Left ventricle myocardium superior (tissue), 1 donor: Measurements from ENCODE around the gene CCDC88C. TPM values are rescaled to one million over a fixed set of nuclear protein-coding genes. Genes with fewer than 3 reads are reported as not detected.
"Not testable (repeated sequence)": the region's sequence is repeated elsewhere in the genome, so short reads cannot be mapped to it uniquely, and the experiment has no call there.

ENCODE experiments used
- ATAC-seq: fragments of 200-7000 bp; cut with Tn5 transposase; one replicate; pipeline ENCODE4 v1.9.1; 2020; ENCODE audit warnings: mild to moderate bottlenecking, moderate library complexity
- DNase-seq: peaks from one replicate; pipeline ENCODE4 v3.0.0-alpha.2; 2020
- intact Hi-C: fragments of 100-400 bp; cut with micrococcal nuclease; formaldehyde crosslinking; loops from one replicate; pipeline ENCODE4 v1.11.0; 2022
- total RNA-seq: library from RNA; stranded (reverse); fragmentation: NEBNext Ultra II Directional; extraction: Animal tissue kit (Norgen Biotek cat#: 25700); gene quantifications from one replicate; pipeline ENCODE4 v1.2.1, GENCODE V29; 2021
- donor health status: DM: no; HTN: yes; CAD: no; lungs with severe emphysema.

The CCDC88C gene
- total RNA-seq, 1 donor from 2014 or later, result 3.2 TPM

DNA sequence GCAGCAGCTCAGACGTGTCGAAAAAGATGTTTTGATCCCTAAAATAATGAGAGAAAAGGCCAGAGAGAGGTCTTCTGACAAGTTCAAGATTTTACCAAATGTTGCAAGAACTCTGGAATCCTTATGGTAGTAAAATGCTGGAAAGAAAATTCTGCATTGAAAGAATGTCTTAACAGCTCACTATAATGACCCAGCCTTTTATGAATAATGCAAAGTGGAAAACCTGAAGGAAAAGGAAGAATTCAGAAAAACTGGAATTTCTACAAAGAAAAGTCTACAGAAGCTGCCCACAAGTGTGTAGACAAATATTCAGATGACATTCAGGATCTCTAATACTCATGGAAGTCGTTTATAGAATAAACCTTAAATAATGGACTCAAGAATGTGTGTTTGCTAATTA, 1.8 kb upstream of the CCDC88C start:
- DNase-seq (no peak), ATAC-seq (no peak)
- intact Hi-C loops, result loop anchor here (10.0 kb wide), 1 partner anchor 95 kb away; no protein-coding TSS in a partner anchor

DNA sequence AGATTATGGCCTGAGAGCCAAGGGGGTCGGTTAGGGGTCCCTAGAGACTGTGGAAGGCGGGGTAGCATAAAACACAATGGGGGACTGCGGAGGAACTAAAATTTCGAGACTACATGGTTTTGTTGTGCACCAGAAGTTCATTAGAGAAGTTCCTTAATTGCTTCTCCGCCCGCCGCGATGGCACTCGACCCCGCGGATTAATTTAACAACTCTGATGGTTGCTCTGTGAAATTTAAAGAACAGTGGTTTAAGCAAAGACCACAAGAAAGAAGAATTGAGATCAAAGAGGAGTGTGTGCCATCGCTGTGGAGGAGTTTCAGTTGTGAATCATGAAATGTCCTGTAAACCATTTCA, 1.4 kb upstream of the CCDC88C start:
- intact Hi-C loops, result loop anchor here (10.0 kb wide), 1 partner anchor 94 kb away; no protein-coding TSS in a partner anchor
- DNase-seq, result no peak
- no peak for ATAC-seq

DNA sequence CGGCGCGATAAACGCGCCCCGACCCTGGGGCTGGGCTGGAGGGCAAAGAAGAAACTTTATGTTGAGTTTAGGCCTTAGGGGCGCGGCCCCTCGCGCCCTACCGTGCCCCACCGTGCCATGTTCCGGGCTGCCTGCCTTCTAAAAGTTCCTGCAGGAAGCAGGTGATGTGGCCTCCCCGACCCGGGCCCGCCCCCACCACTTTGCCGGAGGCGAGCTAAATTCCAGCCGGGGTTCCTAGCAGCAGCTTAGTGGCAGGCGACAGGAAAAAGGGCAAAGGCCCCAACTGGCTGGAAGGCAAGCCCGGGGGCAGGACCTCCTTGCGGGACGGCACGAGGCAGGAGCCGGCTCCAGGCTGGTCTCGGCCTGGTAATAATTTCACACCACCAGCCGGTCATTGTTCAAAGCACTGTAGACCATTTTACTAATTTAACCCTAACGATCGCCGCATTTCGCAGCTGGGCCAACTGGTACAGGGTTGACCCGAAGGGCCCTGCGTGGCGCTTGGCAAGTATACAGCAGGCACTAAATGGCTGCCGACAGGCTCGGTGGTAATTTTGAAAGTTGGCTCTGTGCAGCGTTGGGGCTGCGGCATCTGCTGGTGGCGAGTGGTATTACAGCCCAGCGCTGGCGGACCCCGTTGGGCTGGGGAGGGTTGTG, 895 bp upstream of the CCDC88C start:
- intact Hi-C loops, result loop anchor here (10.0 kb wide), 1 partner anchor 94 kb away; no protein-coding TSS in a partner anchor
- peak; percentile 82 for ATAC-seq
- peak; percentile 78 for DNase-seq

DNA sequence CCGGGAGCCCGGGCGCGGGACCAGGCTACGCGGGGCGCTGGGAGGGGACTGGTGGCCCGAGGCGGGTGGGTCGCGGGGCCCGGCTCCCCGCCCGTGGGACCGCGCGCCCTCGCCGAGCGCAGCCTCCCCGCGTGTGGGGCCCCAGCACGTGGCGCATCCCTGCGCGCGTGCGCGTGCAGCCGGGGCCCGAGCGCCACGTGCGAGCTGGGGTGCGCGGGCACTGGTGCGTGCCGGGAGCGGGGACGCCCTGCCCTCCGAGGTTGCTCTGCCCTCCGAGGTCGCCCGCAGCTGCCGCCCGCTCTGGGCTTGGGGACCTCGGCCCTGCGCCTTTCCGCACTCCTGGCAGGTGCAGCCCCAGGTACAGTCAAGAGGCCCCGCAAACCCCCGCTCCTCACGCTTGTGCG, 365 bp upstream of the CCDC88C start:
- intact Hi-C loops, result loop anchor here (10.0 kb wide), 1 partner anchor 93 kb away; no protein-coding TSS in a partner anchor
- ATAC-seq (peak; percentile 53), DNase-seq (no peak)

DNA sequence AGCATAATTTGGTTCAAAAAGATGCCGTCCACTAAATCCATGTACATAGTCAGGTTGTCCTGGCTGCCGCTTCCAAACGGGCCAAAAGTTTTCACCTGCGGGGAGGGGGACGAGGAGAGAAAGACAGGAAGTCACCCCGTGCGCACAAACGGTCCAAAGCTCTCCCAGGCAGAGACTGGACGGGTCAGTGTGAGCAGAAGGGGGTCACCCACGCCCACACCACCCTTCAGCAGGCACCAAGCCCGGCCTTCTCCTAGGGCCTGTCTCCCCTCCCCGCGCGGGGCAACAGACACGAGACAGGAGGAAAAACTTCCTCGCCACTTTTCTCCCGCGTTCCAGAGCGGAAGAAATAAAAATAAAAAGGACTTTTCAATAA, 888 bp downstream of the CCDC88C start:
- no peak for ATAC-seq
- DNase-seq, result no peak
- intact Hi-C loops, result loop anchor here (10.0 kb wide), 1 partner anchor 92 kb away; no protein-coding TSS in a partner anchor

DNA sequence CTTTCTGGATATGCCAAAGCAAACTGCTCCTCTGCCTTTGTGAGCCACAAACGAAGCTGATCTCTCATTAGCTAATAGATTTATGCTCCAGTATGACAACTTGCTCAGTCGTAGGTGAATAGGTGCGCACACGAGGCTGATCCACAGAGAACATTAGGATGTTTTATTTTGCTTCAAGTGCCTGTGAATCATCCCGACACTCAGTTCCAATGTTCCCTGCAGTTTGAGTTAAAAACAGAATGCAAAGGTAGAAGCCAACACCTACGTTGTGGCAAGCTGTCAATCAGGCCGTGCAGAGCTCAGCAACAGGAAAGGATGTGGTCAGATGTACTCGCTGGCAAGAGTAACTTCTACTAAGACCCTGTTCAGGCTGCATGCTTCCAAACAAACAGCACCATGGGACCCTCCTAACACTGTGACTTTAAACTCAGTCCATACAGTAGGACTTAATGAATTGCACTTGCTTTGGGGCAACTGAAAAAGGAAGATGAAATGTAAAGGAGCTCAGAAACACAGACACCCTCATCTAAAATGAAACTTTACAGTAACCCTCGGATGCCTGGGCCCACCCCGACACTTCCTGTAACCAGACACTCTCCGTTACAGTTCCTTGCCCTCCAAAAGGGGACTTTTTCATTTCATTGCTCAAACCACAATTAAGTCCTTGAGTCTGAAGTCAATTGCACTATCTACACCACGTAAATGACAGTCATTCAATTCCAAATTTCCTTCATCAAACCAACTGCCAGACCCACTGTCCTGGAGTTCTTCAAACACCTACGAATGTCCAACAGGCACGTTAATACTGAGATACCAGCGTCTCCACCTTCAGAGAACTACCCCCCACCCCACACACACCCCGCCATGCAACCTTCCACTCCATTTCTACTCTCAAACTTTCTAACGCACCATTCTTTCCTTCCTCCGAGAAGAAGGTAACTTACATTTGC, 1.6 kb downstream of the CCDC88C start:
- intact Hi-C loops, result loop anchor here (10.0 kb wide), 1 partner anchor 91 kb away; no protein-coding TSS in a partner anchor
- DNase-seq, result no peak
- ATAC-seq, result no peak

DNA sequence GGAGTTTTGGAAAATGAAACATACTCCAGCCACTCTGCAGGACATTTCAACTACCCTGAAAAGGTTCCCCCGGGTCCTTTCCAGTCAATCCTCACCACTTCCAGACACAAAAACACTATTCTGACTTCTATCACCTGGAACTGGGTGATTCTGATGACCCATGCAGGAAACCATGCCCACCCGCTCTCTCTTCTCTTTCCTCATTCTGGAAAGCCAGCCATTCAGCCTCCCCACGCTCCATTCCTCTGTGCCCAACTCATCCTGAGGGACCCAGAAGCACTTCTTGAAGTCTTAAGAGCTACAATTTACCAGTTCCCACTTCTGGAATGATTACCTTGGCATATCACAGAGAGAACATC, 3.2 kb downstream of the CCDC88C start:
- no peak for ATAC-seq
- intact Hi-C loops, result loop anchor here (10.0 kb wide), 1 partner anchor 90 kb away; no protein-coding TSS in a partner anchor
- no peak for DNase-seq

DNA sequence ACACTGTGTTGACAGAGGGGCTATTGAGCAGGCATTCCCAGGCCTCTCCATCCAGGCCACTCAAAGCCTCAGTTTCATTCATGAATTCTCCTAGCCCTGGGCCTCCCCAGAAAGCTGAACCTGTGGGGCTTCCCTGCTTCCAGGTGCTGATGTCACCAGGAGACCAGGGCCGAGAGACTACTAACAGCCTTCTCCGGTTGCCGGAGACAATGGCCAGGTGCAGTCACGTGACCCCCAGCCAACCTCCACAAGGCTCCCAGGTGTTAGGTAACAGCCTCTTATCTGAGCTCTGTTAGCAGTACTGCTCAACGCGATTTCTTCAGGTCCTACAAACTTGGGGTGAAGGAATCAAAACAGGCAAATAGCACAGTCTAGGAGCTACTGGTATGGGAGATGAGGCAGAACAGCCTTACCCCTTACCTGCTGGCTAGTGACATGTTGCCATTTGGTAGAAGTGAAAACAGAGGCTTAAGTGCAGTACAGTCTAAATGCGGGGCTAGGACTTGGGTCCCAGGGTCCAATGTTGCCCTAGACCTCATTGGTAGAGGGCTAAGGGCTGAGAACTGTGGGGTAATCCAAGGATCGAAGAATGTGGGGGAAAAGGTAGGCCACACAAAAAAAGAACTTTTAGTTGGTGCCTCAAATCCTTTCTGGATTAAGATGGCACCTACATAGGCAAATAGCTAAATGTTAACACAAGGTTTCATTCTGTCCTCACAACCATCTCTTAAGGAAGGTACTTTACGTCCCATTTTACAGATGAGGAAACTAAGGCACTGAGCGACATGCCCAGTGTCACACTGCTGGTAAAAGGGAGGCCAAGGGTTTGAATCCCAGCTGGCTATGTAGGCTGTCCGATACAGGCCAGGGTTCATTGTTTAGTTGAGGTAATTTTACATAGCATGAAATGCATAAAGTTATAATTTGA, 3.8 kb downstream of the CCDC88C start:
- DNase-seq (no peak), ATAC-seq (no peak)
- intact Hi-C loops, result loop anchor here (10.0 kb wide), 1 partner anchor 89 kb away; no protein-coding TSS in a partner anchor

DNA sequence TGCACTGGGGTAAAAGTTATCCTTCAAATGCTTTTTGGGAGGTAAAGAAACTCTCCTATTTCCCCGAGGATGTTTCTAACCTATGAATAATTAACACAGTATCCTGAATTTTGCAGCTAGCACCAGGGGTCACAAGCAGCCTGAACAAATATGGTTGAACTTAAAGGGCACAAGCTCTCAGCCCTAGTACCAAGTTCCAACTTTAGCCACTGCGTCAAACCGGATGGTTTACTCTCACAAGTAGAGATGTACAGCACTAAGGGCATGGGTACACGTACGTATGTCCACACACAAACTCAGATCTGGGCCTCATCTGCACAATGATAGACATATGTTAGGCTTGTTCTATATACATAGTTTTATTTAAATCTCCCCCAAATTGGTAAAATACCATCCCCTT, 4.7 kb downstream of the CCDC88C start:
- DNase-seq, result no peak
- no peak for ATAC-seq
- intact Hi-C loops, result loop anchor here (10.0 kb wide), 1 partner anchor 88 kb away; no protein-coding TSS in a partner anchor

DNA sequence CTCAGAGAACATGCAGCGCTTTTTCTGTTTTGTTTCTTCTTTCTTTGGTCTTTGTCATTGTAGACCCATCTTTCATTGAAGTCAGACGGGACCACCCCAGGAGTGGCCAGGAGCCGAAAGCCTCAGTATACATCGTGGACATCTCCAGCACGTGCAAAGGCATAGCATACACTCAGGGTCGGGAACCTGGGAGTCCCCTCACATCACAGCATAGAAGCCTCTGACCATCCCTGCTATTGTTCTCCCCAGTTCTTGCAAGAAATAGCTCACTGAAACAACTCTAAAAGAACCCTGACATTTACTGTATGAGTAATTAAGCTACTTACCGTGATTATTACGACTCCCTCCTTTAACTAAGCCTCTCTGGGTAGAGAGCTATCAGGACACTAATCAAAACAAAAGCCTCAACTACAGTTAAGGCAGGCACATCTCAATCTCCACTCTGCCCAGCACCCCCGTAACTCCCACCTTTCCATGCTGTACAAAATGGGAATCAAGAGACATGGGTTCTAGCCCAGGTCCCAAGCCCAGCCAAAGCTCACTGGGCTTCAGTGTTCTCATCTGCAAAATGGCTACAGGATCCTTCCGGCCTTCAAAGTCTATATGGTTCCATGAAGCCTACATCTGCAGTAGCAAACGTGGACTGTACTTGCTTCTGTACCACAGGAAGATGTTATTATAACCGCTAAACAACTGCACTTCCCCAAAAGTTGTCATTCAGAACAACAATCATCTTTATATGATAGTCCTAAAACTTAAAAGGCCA, 6.7 kb downstream of the CCDC88C start:
- ATAC-seq (no peak), DNase-seq (no peak)
- intact Hi-C loops, result loop anchor here (10.0 kb wide), 1 partner anchor 86 kb away; no protein-coding TSS in a partner anchor

DNA sequence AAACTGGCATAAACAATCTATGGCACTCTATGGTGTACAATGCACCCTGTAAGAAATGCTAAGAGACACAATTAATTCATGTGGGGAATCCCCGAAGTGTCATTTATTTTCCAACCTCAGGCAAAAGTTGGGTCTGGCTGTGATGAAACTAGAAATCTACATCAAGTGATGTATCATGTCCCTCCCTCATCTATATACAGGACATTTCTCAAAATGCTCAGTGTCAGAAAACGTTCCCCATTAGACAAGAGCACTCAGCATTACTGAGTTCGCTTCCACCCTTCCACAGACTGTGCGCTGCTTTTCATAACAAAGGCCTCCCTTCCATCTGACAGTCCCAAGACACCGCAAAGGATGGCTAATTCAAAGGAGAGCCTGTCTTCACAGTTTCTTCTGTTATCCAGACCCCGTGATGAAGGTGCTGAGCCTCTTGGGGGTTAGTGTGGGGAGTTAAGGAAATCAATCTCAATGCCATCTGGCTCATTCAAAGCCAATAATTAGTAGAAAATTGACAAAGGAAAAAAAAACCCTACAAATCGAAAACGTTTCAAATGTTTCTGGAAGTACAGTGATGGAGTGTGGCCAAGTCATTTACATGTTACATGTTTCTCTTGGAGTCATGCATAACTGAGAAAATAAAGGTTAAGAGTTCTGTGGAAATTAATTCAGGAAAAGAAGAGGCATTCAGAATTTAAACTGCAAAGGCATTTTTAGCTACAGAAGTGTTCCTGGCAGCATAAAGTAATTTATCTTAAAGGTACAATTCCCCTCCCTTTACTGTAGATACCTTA, 7.5 kb downstream of the CCDC88C start:
- intact Hi-C loops, result loop anchor here (10.0 kb wide), 1 partner anchor 85 kb away; no protein-coding TSS in a partner anchor
- no peak for ATAC-seq
- no peak for DNase-seq

DNA sequence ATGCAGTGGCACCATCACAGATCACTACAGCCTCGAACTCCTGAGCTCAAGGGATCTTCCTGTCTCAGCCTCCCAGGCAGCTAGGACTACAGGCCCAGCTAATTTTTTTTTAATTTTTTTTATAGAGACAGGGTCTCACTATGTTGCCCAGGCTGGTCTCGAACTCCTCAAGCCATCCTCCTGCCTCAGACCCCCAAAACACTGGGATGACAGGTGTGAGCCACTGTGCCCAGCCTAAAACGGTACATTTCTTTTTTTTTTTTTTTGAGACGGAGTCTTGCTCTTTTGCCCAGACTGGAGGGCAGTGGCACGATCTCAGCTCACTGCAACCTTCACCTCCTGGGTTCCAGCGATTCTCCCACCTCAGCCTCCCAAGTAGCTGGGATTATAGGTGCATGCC, 8.4 kb downstream of the CCDC88C start:
- DNase-seq, intact Hi-C loops, ATAC-seq: not testable (repeated sequence)

DNA sequence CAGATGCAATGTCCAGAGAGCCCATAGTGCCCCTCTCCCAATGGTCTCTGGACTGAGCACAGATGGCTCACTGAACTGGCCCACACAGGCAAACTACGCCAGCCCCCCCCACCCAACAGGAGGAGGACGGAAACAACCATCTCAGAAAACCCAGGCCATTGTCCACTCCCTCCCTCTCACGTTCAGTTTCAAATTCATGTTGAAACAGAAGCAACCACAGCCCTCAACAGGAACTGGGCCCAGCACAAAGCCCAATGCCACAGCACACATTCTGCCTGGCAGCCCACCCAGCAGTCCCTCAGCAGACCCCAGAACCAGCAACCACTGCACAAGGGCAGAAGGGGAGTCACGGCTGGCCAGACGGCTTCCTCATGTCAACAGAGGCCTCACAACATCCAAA, 10.6 kb downstream of the CCDC88C start:
- ATAC-seq, result no peak
- DNase-seq, result no peak
- intact Hi-C loops, result no loop called here

DNA sequence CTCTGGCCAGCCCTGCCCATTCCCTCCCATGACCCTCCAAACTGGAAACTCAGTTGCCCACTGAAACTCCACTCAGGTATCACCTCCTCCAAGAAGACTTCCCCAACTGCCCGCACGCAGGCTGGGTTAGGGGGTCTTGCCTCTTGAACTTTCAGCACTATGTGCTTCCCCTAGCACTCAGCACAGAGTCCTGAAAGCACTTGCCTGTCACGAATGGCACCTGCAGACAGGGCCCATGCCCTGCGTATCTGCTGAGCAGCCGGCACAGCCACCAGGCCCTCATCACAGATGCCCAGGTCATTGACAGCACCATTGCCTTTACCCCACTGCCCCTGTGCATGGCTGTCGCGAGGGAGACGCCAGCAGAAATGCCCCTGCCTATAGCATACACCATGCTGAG, 11.2 kb downstream of the CCDC88C start:
- ATAC-seq, result no peak
- intact Hi-C loops, result no loop called here
- DNase-seq, result no peak

DNA sequence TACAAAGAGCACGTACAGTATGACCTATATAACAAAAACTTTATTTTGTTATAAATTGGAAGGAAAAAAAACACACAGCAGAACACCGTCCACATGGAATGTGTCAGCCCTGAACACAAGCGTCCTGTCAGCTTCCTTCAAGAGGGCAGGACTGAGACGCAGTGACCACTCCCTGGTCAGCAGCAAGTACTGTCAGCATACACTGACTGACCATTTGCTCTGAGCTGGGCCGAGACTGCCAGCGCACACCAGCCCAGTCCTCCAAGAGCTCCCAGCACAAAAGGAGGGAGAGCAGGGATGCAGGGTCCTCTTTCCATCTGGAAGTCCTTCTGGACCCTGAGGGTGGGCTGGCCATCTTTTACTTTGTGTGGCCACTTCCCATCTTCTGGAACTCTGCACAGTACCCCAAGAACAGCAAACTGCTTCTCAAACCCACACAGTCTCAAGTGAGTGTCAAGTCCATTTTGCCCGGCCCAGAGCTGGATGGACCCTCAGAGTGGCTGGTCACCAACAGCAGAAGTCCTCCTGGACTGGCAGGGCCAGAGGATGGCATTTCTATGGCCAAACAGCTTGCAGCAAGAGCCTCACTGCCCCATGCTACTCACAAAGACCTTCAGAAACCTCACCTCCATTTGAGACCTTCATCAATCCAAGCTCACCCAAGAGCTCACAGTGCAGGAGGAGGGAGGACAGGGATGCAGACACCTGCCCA, 11.7 kb downstream of the CCDC88C start:
- ATAC-seq, result peak; percentile 48
- intact Hi-C loops, result no loop called here

DNA sequence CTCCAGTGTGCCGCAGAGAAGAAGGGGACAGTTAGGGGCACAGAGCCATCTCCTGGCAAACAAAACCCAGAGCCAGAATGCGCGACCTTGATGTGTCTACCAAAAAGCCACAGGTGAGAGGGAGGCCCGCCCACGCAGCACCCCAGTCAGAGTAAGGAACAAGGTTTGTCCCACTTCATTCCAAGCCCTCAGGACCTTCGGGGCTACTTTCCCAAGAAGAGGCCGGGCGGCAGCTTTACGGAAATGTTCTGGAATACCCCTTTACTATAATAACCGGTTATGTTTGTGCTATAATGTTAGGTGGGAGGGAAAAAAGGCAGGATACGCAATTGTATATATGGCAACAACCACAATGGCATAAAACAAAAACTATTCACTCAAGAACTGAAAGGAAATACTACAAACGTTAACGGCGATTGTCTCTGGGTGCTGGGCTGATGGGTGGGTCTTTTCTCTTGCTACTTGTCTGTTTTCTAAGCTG, 12.3 kb downstream of the CCDC88C start:
- no peak for ATAC-seq
- intact Hi-C loops, result no loop called here

More for the DNA sequence above, 11.7 kb downstream of the CCDC88C start:
- no peak for DNase-seq

More for the DNA sequence above, 12.3 kb downstream of the CCDC88C start:
- no peak for DNase-seq
